ENCODE results near the gene IQSEC3.
"Not testable (repeated sequence)": the region's sequence is repeated elsewhere in the genome, so short reads cannot be mapped to it uniquely, and the experiment has no call there.

GRCh38 chr12:45235-45990 is 21.2 kb upstream of the IQSEC3 start:
- not testable (repeated sequence) for TF ChIP-seq CTCF (conservative IDR thresholded peaks at IDR 0.05; ENCODE audit: low read depth, low read length); EZH2 (IDR thresholded peaks at IDR 0.05; ENCODE audit: borderline replicate concordance, low read depth, low read length, poor library complexity, severe bottlenecking)

Measured in A673 (cell line).